Activated T-helper 1 cell treated with anti-CD3 and anti-CD28 coated beads, Interleukin-12 subunit alpha, Interleukin-12 subunit beta, Interleukin-2, Interleukin-4 antibody, amounts not matched to agents 30 ng/mL and 10 ng/mL and 1 ng/mL, durations not matched to agents 14 hours and 24 hours and 36 hours (primary cell): ENCODE data around the gene KANSL2. TPM values are rescaled to one million over a fixed set of nuclear protein-coding genes. Genes with fewer than 3 reads are reported as not detected.
"Not testable (repeated sequence)": the region's sequence is repeated elsewhere in the genome, so short reads cannot be mapped to it uniquely, and the experiment has no call there.

Experiments used
- DNase-seq: peaks from one replicate; pipeline ENCODE4 v3.0.0; 2021; ENCODE audit warnings: low spot score
- H3K27ac Mint-ChIP-seq: one replicate; pipeline ENCODE4 v1.8.0; 2021; ENCODE audit warnings: mild to moderate bottlenecking, mixed read lengths
- H3K27me3 Mint-ChIP-seq: one replicate; pipeline ENCODE4 v1.8.0; 2022; ENCODE audit warnings: mild to moderate bottlenecking, moderate library complexity, mixed read lengths; ENCODE audit not compliant: insufficient read depth
- H3K36me3 Mint-ChIP-seq: one replicate; pipeline ENCODE4 v1.8.0; 2021; ENCODE audit warnings: low read depth, mixed read lengths
- H3K4me1 Mint-ChIP-seq: one replicate; pipeline ENCODE4 v1.8.0; 2021; ENCODE audit warnings: low read depth, mixed read lengths
- H3K4me3 Mint-ChIP-seq: one replicate; pipeline ENCODE4 v1.8.0; 2021; ENCODE audit warnings: mild to moderate bottlenecking, moderate library complexity, mixed read lengths
- H3K9me3 Mint-ChIP-seq: one replicate; pipeline ENCODE4 v1.8.0; 2021; ENCODE audit warnings: mixed read lengths
- intact Hi-C: fragments of 100-400 bp; cut with micrococcal nuclease; formaldehyde crosslinking; loops from one replicate; pipeline ENCODE4 v1.15.1; 2024
- total RNA-seq: library from RNA; stranded (reverse); gene quantifications from 2 replicates; pipeline ENCODE4 v1.2.3, GENCODE V29; 2022

KANSL2 gene
- total RNA-seq, 1 donor from 2014 or later, result 66.4 TPM

DNA sequence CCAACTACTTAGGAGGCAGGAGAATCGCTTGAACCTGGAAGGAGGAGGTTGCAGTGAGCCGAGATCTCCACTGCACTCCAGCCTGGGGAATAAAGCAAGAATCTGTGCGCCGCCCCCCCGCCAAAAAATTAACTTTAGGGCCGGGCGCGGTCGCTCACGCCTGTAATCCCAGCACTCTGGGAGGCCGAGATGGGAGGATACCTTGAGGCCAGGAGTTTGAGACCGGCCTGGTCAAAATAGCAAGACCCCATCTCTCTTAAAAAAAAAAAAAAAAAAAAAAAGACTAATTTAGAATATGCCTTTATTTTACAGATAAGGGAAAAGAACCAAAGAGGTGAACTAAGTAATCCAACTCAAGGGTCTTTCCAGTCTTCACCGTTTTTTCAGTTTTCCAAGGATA lies 1.2 kb downstream of the KANSL2 start:
- Mint-ChIP-seq H3K27me3 (no peaks in the 10 kb centered on the region), H3K27ac (peak overlapping the region; percentile 96), H3K9me3 (no peaks in the 10 kb centered on the region), H3K4me1 (peaks cover 51% of the 10 kb centered on the region), H3K4me3 (peak overlapping the region; percentile 99), H3K36me3 (peaks cover 40% of the 10 kb centered on the region)
- intact Hi-C loops, result loop anchor here (5.0 kb wide), 1 partner anchor 1721 kb away; the partner anchor contains the start of gene LARP4
- no peak for DNase-seq

DNA sequence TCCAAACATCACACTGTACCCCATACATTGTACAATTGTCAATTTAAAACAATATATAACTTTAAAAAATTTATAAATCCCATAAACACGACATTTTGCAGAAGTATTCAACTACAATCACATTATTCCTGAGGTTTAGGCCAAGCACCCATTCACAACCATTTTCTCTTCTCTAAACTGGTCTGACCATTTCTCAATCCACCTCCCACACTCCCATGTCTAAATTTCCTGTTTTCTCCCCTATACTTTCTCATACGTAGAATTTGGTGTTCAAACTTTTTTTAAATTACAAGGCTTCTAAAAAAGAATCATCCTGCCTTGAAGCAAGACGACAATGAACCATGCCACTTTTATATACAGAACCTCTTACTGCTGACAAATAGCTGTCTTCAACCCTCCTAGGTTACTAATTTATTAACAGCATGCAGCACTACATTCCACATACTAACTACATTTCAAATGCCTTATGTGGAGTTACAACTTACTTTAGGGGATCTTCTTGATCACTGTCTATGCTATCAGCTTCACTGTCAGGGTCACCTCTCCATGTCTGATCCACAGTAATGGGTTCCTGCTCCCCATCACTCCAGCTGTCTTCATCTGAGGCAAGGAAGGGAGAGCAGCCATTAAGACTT lies 3.4 kb downstream of the KANSL2 start:
- Mint-ChIP-seq H3K4me1 (peaks cover 52% of the 10 kb centered on the region), H3K4me3 (peak overlapping the region; percentile 64), H3K27ac (peak overlapping the region; percentile 51), H3K36me3 (peaks cover 43% of the 10 kb centered on the region), H3K9me3 (no peaks in the 10 kb centered on the region), H3K27me3 (no peaks in the 10 kb centered on the region)
- intact Hi-C loops, result loop anchor here (1.0 kb wide), 2 partner anchors 38 to 480 kb away; partner anchors contain the start of gene CCNT1
- DNase-seq, result no peak

DNA sequence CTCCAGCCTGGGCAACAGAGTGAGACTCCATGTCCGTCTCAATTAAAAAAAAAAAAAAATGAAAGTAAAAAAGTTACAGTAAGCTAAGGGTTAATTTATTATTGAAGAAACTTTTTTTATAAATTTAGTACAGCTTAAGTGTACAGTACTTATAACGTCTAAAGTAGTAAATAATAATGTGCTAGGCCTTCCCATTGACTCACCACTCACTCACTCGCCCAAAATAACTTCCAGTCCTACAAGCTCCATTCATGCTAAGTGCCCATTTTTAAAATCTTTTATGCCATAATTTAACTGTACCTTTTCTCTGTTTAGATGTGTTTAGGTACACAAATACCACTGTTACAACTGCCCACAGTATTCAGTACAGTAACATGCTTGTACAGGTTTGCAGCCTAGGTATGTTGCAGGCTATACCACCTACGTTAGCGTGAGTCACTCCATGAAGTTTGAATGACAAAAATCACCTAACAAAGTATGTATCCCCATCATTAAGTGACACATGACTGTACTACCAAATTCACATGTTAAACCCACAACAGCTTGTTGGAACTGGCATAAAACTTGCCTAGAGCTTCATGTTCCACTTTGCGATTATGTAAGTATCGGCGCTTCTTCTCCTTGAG lies 10.7 kb downstream of the KANSL2 start:
- no peak overlapping the region for H3K4me3 Mint-ChIP-seq
- H3K4me1 Mint-ChIP-seq, result peaks cover 6% of the 10 kb centered on the region
- intact Hi-C loops, result no loop called here
- H3K9me3 Mint-ChIP-seq, result no peaks in the 10 kb centered on the region
- no peaks in the 10 kb centered on the region for H3K27me3 Mint-ChIP-seq
- H3K36me3 Mint-ChIP-seq, result peaks cover 36% of the 10 kb centered on the region
- peak overlapping the region; percentile 19 for H3K27ac Mint-ChIP-seq
- DNase-seq, result no peak

DNA sequence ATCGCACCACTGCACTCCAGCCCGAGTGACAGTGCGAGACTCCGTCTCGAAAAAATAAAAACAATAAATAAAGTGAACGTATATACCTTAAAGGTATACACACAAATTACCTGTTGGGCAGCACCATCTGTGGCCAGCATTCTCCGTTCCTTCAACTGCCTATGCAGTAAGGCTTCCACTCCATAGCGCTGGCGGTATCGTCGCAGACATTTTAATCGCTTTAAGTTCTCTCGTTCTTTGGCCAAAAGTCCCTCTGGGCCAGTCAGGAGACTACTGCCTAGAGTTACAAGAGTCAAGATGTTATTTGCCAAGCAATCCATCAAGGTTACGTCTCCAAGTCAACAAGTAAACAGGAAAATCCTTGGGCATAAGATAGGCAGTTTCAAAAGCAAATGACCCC lies 13.0 kb downstream of the KANSL2 start:
- H3K27me3 Mint-ChIP-seq, result no peaks in the 10 kb centered on the region
- no peak for DNase-seq
- no peaks in the 10 kb centered on the region for H3K4me1 Mint-ChIP-seq
- H3K36me3 Mint-ChIP-seq, result peaks cover 33% of the 10 kb centered on the region
- H3K9me3 Mint-ChIP-seq, result no peaks in the 10 kb centered on the region
- intact Hi-C loops, result no loop called here
- H3K27ac Mint-ChIP-seq, result no peak overlapping the region
- no peak overlapping the region for H3K4me3 Mint-ChIP-seq

DNA sequence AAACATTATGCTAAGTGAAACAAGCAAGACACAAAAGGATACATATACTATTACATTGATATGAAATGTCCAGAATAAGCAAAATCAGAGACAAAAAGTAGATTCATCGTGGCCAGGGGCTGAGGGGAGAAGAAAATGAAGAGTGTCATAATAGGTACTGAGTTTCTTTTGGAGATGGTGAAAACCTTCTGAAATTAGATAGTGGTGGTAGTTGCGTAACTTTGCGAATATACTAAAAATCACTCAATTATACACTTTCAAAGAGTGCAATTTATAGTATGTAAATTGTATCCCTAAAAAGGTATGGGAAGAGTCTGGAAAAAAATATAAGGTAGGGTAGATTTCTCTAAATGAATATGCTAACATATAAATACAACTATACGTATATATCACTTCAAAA lies 22.2 kb downstream of the KANSL2 start:
- no peak for DNase-seq
- H3K4me3 Mint-ChIP-seq, result no peak overlapping the region
- H3K9me3 Mint-ChIP-seq, result no peaks in the 10 kb centered on the region
- H3K4me1 Mint-ChIP-seq, result peaks cover 6% of the 10 kb centered on the region
- H3K36me3 Mint-ChIP-seq, result peaks cover 36% of the 10 kb centered on the region
- intact Hi-C loops, result no loop called here
- H3K27ac Mint-ChIP-seq, result no peak overlapping the region
- H3K27me3 Mint-ChIP-seq, result no peaks in the 10 kb centered on the region

DNA sequence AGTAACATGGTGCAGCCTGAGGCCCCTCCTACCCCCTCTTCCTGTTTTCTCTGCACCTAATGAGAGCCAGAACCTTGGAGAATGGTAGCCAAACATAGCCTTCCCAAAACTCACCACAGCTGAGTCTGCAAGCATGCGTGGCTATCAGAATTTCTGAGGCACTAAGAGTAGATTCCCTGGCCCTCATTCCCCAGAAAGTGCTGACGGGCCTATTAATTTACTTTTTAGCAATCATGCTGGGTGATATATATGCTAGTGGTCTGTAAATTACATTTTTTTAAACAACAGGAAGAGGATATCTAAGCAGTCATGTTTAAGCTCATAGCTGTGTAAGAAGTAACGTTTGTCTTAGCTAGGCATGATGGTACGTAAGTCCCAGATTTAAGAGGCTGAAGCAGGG lies 30.4 kb downstream of the KANSL2 start:
- Mint-ChIP-seq H3K27ac (no peak overlapping the region), H3K4me3 (no peak overlapping the region), H3K36me3 (peaks cover 49% of the 10 kb centered on the region), H3K4me1 (no peaks in the 10 kb centered on the region), H3K27me3 (no peaks in the 10 kb centered on the region), H3K9me3 (no peaks in the 10 kb centered on the region)
- no peak for DNase-seq
- intact Hi-C loops, result no loop called here

DNA sequence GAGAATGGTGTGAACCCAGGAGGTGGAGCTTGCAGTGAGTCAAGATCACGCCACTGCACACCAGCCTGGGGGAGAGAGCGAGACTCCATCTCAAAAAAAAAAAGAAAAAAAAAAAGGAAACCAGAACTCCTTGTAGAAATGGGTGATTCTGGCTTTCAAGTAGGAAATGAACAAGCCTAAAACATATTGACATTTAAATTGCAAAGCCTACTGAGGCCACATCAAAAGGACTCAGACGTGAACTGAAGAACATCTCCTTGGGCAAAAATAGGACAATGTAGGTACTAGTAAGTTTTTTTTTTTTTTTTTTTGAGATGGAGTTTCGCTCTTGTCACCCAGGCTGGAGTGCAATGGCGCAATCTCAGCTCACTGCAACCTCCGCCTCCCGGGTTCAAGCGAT lies 36.7 kb downstream of the KANSL2 start:
- intact Hi-C loops, H3K4me1 Mint-ChIP-seq, H3K27ac Mint-ChIP-seq, H3K27me3 Mint-ChIP-seq, H3K4me3 Mint-ChIP-seq, H3K9me3 Mint-ChIP-seq, DNase-seq: not testable (repeated sequence)
- H3K36me3 Mint-ChIP-seq, result peaks cover 42% of the 10 kb centered on the region

DNA sequence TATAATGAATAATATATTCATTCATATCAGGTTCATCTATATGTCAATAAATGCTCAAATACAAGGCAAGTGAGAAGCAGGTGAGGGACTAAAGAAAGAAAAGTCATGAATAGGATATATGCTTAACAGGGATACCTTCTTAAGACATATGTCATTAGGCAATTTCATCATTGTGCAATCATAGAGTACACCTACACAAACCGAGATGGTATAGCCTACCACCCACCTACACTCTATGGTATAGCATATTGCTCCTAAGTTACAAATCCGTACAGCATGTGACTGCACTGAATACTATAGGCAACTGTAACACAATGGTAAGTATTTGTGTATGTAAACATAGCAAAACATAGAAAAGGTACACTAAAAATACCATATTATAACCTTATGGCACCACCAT lies 39.0 kb downstream of the KANSL2 start:
- no peak for DNase-seq
- Mint-ChIP-seq H3K27ac (no peak overlapping the region), H3K4me1 (no peaks in the 10 kb centered on the region), H3K36me3 (peaks cover 38% of the 10 kb centered on the region), H3K4me3 (no peak overlapping the region), H3K27me3 (no peaks in the 10 kb centered on the region), H3K9me3 (peaks cover 5% of the 10 kb centered on the region)
- intact Hi-C loops, result no loop called here

DNA sequence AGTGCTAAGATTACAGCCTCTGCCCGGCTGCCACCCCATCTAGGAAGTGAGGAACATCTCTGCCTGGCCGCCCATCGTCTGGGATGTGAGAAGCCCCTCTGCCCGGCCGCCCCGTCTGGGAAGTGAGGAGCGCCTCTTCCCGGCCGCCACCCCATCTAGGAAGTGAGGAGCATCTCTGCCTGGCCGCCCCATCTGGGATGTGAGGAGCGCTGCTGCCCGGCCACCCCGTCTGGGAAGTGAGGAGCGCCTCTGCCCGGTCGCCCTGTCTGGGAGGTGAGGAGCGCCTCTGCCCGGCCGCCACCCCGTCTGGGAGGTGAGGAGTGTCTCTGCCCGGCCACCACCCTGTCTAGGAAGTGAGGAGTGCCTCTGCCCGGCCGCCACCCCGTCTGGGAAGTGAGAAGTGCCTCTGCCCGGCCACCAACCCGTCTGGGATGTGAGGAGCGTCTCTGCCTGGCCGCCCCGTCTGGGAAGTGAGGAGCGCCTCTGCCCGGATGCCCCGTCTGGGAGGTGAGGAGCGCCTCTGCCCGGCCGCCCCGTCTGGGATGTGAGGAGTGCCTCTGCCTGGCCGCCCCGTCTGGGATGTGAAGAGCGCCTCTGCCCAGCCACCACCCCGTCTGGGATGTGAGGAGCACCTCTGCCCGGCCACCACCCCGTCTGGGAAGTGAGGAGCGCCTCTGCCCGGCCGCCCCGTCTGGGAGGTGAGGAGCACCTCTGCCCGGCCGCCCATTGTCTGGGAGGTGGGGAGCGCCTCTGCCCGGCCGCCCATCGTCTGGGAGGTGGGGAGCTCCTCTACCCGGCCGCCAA lies 40.1 kb downstream of the KANSL2 start:
- H3K9me3 Mint-ChIP-seq, DNase-seq, H3K4me1 Mint-ChIP-seq, H3K27ac Mint-ChIP-seq, intact Hi-C loops, H3K4me3 Mint-ChIP-seq, H3K27me3 Mint-ChIP-seq: not testable (repeated sequence)
- peaks cover 34% of the 10 kb centered on the region for H3K36me3 Mint-ChIP-seq

DNA sequence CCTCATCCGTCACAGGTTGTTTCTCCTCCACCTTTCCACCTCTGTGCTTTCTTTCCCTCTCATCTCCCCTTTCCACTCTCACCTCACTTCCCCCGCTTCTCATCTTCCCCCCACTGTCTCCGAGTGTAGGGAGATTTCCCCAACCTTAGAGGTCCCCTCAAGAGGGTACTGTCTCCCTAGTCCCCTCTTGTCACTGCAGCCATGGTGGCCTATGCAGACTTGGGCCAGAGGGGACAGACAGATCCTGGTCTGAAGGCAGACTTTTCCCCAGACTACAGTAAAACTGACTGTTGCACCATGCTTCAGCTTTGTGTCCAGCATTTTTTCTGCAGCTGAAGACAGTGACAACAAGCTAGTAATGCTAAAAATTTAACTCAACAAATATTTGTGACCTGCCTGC lies 41.2 kb downstream of the KANSL2 start:
- no peak overlapping the region for H3K27ac Mint-ChIP-seq
- intact Hi-C loops, result no loop called here
- peaks cover 5% of the 10 kb centered on the region for H3K9me3 Mint-ChIP-seq
- no peaks in the 10 kb centered on the region for H3K27me3 Mint-ChIP-seq
- DNase-seq, result no peak
- peaks cover 28% of the 10 kb centered on the region for H3K36me3 Mint-ChIP-seq
- H3K4me1 Mint-ChIP-seq, result no peaks in the 10 kb centered on the region
- H3K4me3 Mint-ChIP-seq, result no peak overlapping the region

DNA sequence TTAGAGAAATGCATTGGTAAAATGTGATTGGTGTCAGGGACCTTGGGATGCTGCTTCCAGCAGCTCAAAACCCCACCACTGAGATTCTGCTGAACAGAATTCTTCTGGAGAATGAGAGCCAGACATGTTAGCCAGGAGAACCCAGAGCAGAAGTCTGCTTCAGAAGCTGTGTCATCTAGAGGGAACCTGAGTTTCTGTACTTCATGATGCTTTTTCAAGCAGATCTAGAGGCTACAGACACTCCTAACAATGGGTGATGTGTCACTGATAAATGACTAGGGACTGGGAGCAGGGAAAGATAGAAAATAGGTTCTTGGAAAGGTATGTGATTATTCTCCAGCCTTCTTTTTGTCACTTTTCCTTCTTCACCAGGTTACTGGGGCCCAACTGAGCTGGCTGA lies 41.6 kb downstream of the KANSL2 start:
- Mint-ChIP-seq H3K27me3 (no peaks in the 10 kb centered on the region), H3K36me3 (peaks cover 27% of the 10 kb centered on the region), H3K27ac (no peak overlapping the region), H3K4me3 (no peak overlapping the region), H3K9me3 (peaks cover 5% of the 10 kb centered on the region), H3K4me1 (no peaks in the 10 kb centered on the region)
- no peak for DNase-seq
- intact Hi-C loops, result no loop called here

DNA sequence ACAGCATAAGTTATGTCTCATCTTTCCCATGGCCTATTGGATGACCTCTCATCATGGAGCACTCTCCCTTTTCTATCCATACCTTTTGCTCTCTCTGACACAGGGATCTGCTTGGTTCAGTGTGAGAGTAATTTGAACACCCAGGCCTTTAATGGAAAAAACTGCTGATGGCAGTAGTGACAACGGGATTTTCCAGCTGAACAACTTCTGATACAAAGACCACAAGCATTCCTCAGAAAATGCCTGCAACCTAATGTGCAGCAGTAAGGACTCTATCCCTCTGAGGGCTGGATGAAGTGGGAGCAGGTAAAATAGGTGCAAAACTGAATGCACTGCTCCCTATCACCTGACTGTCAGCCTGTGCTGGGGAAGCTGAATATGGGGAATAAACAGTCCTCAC lies 51.0 kb downstream of the KANSL2 start:
- Mint-ChIP-seq H3K4me1 (no peaks in the 10 kb centered on the region), H3K4me3 (no peak overlapping the region), H3K36me3 (no peaks in the 10 kb centered on the region), H3K9me3 (no peaks in the 10 kb centered on the region), H3K27me3 (peaks cover 5% of the 10 kb centered on the region), H3K27ac (no peak overlapping the region)
- DNase-seq, result no peak
- intact Hi-C loops, result no loop called here

DNA sequence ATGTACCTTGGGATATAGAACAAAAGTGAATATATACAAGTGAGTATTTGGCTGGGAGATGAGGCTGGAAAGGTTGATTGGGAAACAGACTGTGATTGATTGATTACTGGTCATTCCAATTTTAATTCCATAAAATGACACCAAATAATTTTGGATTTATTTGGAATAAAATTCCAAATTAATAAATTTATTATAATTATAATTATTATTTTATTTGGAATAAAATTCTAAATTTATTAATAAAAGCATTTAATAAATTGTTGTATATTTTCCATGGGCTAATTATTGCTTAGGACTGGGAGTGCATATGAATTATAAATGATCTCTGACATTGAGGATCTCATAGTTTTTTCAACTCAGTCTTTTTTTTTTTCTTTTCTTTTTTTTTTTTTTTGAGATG lies 51.7 kb downstream of the KANSL2 start:
- no peaks in the 10 kb centered on the region for H3K4me1 Mint-ChIP-seq
- H3K4me3 Mint-ChIP-seq, result no peak overlapping the region
- intact Hi-C loops, result no loop called here
- H3K9me3 Mint-ChIP-seq, result no peaks in the 10 kb centered on the region
- no peak overlapping the region for H3K27ac Mint-ChIP-seq
- no peaks in the 10 kb centered on the region for H3K36me3 Mint-ChIP-seq
- H3K27me3 Mint-ChIP-seq, result peaks cover 5% of the 10 kb centered on the region
- no peak for DNase-seq
